ENCODE data around the gene TUBB1.
"Not testable (repeated sequence)": the region's sequence is repeated elsewhere in the genome, so short reads cannot be mapped to it uniquely, and the experiment has no call there.

TUBB1 gene

GRCh38 chr20:59006864-59007664 lies 12.2 kb upstream of the TUBB1 start, which contains the start of gene CTSZ:
Gene CTSZ (minus strand): TSS chr20:59007254. CDS start chr20:59007128, 126 bp downstream.
- DNase-seq = peak; percentile 33

GRCh38 chr20:59007665-59008511 lies 11.3 kb upstream of the TUBB1 start:
- DNase-seq = no peak

GRCh38 chr20:59008715-59009336 lies 10.4 kb upstream of the TUBB1 start:
- DNase-seq = no peak

GRCh38 chr20:59010321-59010994 lies 8.8 kb upstream of the TUBB1 start:
- DNase-seq = no peak

GRCh38 chr20:59010995-59011873 lies 8.0 kb upstream of the TUBB1 start:
- DNase-seq = no peak

GRCh38 chr20:59011874-59012157 lies 7.4 kb upstream of the TUBB1 start:
- DNase-seq = not testable (repeated sequence)

- DNase-seq = no peak
Observed at GRCh38 chr20:59013031-59013951, 5.9 kb upstream of the TUBB1 start.

GRCh38 chr20:59013959-59014608 lies 5.1 kb upstream of the TUBB1 start:
- DNase-seq = peak; percentile 58

- no peak for DNase-seq
Observed at GRCh38 chr20:59014680-59015389, 4.4 kb upstream of the TUBB1 start.

GRCh38 chr20:59015411-59015810 lies 3.8 kb upstream of the TUBB1 start:
- DNase-seq = no peak

GRCh38 chr20:59015812-59016711 lies 3.2 kb upstream of the TUBB1 start:
- no peak for DNase-seq

- DNase-seq = no peak
Observed at GRCh38 chr20:59016795-59017492, 2.3 kb upstream of the TUBB1 start.

GRCh38 chr20:59017493-59018231 lies 1.6 kb upstream of the TUBB1 start:
- no peak for DNase-seq

- no peak for DNase-seq
Observed at GRCh38 chr20:59018817-59019216, 412 bp upstream of the TUBB1 start.

GRCh38 chr20:59020938-59021551 lies 1.8 kb downstream of the TUBB1 start:
- no peak for DNase-seq

- DNase-seq = no peak
Observed at GRCh38 chr20:59022754-59023153, 3.5 kb downstream of the TUBB1 start.

GRCh38 chr20:59023616-59024015 lies 4.4 kb downstream of the TUBB1 start:
- DNase-seq = no peak
